C4-2B (cell line): Measurements from ENCODE around the gene C11orf97.

Experiments used
- CTCF ChIP-seq: fragments of 450-650 bp; conservative IDR thresholded peaks from 2 replicates; pipeline ENCODE4 v1.5.1; 2017; ENCODE audit warnings: mild to moderate bottlenecking
- ZFX ChIP-seq: fragments of 450-650 bp; IDR thresholded peaks from 2 replicates; pipeline ENCODE4 v1.6.1; 2017

DNA sequence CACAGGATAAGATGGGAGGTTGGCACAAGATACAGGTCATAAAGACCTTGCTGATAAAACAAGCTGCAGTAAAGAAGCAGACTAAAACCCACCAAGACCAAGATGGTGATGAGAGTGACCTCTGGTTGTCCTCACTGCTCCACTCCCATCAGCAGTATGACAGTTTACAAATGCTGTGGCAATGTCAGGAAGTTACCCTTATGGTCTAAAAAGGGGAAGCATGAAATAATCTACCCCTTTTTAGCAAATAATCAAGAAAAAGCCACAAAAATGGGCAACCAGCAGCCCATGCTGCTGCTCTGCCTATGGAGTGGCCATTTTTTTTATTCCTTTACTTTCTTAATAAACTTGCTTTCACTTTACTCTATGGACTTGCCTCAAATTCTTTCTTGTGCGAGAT is 46.2 kb downstream of the C11orf97 start:
- TF ChIP-seq CTCF (no peak), ZFX (no peak)
